HG02840 (cell line): ENCODE results near the gene MBTPS1.

Source experiments
- ATAC-seq: cut with Tn5 transposase; IDR thresholded peaks from one replicate; pipeline ENCODE4 v1.9.1; 2021; ENCODE audit warnings: mild to moderate bottlenecking, moderate library complexity, moderate number of reproducible peaks; ENCODE audit not compliant: unreplicated experiment, low FRiP score

The MBTPS1 gene

DNA sequence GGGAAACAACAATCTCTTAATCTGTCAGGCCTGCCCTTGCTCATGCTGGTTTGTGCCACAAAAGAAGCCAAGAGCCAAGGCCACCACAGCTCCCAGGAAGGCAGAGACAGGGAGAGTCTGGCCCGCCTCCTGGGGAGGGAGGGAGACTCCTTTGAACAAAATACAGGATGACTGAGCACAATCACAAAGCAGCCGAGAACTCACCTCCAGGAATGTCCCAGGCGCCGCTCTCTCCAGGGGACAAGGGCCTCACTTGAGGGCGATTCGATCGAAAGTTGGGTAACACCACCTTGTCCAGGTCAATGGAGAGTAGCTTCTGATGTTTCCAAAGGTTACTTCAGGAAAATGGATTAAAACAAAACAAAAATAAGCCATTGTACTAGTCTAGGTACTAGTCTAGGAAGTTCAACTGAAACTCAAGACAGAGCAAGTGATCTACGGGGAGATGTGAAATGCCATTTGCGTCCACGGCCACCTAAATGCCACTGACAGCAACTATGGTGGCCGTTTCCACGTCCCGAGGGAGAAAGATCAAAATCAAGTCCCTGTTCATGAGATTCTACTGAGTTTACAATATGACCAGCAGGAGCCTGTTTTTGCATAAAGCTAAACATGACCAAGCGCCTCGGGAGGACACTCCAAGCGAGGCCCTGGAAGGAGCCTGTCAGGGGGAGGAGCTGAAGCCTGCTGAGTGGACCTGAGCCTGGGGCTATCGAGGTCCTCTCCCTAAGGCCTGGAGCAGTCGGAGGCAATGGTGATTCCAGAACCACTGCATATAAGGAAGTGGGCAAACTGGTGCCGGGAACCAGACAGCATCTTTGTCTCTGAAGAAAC, 60.7 kb downstream of the MBTPS1 start:
- ATAC-seq = no peak

DNA sequence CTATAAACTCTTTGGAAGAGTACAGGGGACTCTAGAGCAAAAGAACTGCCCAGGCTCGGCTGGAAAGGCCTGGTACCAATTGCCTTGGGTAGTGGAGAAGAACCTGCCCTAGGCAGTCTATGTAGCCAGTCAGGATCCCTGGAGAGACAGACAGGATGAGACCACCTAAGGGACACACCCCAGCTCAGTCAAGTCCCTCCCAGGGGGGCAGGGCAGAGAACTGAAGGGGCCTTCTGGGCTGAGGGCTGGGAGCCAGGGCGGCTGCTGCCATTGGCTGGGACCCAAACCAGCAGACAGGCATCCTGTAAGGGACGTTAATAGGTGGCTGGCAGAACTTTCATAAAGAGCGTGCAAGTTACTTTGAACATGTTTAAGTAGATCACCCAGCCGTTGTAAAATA, 61.4 kb downstream of the MBTPS1 start:
- no peak for ATAC-seq

DNA sequence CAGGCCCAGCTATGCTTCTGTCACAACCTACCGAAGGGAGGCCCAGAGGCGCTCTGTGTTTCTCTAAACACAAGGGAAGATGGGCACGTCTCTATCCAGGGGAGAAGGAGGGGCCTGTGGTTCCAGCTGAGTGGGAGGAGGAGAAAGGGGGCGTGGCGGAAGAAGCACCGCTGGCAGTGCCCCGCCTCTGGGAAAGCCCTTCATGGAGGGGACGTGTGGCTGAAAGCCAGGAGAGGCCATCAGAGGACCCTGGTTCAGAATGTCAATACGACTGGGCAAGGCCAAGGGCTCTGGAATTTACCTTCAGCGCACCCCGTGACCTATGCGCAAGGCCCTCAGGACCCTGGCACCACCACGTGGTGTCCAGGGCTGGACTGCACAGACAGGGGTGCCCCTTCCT, 61.8 kb downstream of the MBTPS1 start:
- ATAC-seq = no peak

DNA sequence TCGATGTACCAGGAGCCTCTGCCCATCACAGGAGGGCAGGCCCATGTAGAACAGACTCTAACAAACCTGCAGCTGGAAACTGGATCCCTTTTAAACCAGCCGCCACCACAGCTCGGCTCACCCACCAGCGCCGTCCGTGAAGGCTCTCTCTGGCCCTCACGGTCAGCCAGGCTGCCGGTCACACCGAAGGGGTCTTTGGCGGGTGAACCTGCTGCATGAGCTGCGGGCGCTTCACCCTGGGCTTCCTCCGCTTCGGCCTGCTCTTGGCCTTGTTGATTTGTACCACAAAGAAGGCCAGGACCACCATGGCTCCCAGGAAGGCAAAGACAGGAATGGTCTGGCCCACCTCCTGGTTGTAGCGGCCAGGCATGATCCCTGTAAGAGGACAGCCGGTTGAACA, 62.5 kb downstream of the MBTPS1 start:
- no peak for ATAC-seq

DNA sequence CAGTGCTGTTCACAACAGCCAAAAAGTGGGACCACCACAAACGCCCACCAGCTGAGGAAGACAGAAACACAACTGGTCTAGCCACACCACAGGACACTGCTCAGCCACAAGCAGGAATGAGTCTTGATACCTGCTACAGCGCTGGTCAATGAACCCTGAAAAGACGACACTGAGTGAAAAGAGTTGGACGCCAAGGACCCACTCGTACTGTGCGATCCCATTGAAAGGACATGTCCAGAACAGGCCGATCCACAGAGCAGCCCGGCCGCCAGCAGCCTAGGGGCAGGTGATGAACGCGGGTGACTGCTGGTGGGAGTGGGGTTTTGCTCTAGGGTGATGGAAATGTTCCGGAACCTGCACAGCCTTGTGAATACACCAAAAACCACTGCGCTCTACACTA, 63.5 kb downstream of the MBTPS1 start:
- ATAC-seq = no peak

DNA sequence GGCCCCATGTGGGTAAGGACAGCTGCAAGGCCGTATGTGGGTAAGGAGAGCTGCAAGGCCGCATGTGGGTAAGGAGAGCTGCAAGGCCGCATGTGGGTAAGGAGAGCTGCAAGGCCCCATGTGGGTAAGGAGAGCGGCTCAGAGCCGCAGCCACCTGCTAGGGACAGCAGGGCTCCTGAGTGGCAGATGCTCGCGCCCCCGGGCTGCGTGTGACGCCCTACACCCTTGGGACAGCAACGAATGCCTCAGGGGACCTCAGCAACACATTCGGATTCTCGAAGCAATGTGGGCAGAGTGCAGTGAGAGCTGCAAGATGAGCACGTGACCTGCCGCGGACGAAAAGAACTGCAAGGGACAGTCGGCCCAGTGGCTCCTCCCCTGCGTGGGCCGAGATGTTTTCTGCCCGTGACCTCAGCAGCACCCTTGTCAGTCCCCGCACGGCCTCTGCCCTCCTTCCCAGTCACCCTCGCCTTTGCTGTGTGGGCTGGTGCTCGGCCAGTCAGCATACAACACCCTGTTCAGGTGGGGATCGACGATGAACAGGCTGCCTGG, 64.6 kb downstream of the MBTPS1 start:
- ATAC-seq = no peak

DNA sequence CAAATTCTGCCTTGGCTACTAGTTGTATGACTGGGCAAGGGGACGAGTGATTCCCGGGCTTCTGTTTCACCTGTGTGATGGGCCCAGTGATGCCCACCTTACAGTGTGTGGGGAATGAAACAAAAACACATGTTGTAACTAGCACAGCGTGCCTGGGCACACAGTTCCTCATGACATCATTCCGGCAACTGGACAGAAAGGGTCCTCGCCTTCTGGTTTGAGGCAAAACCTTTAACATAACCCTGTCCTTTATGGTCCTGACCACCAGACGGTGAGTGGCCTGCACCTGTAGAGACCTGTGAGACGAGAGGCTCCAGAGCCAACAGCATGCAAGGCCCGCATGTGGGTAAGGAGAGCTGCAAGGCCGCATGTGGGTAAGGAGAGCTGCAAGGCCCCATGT, 66.4 kb downstream of the MBTPS1 start:
- ATAC-seq = no peak

DNA sequence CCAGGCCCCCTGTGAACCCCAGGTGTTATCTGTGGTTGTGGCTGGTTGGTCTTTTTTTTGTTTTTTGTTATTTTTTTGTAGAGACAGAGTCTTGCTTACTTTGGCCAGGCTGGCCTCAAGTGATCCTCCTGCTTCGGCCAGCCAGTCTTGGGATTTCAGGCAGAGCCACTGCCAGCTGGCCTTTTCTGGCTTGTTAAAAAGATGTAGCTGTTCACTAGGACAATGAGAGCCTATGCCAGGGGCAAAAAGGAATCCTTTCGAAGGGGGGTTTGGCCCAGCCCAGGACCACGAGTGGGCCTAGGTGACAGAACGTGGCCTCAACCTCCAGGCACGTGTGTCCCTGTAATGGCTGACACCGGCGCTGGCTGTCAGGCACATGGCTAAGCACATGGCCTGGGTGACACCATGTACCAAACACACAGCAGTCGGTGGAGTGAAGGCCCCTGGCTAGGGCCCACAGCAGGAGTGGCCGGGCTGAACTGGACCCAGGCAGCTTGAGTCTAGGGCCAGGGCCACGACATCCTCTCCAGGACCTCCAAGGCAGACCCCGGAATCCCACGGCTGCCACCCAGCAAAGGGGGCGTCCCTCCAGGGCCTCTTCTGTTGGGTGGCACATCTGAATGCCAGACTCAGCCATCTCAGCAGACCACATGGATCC, 67.2 kb downstream of the MBTPS1 start:
- no peak for ATAC-seq

DNA sequence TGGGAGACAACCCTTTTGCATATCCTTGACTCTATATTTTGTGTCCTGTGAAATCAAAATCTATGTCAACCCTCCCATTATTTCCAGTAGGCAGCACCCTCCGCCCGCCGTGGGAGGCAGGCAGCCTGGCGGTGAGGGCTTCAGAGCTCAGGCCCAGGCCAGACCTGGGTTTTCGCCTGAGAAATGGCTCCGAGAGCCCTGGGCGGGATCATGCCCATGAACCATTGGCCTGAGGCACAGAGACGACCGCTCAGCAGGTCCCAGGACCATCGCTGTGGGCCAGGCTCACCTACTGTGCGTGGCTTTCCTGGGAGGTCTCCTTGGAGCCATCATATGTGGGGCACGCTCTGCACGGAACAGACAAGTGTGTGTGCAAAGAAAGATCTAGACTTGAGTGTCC, 67.9 kb downstream of the MBTPS1 start:
- no peak for ATAC-seq

DNA sequence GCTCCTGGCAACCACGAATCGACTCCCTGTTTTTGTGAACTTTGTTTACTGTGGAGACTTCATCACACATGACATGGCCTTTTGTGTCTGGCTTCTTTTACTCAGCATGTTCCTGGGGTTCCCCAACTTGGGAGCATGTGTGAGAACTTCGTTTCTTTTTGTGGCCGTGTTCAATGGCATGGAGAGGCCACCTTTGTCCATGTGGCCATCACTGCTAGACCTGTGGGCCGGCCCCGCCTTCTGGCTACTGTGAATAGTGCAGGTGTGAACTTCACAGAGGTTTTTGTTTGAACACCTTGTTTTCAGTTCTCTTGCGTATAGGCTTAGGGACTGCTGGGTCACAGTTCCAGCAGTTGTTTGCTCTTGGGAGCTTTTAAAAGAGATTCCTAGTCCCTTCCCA, 68.5 kb downstream of the MBTPS1 start:
- no peak for ATAC-seq

DNA sequence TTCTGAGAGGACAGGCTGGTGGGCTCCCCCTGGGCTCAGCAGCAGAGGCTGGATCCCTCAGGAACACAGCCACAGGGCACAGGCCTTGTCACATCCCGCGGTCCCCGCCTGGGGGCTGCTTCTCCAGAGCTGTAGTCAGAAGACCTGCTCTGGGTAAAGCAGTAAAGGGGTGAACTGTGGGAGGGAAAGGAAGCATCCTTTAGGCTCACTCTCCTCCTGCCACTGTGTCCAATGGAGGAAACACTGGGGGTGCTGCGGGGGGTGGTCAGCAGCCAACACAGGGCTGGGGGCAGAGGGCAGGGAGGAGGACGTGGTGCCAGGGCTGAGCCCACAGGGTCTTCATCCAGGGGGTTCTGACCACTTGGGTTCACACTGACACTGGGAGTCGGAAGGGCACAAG, 69.1 kb downstream of the MBTPS1 start:
- ATAC-seq = no peak

DNA sequence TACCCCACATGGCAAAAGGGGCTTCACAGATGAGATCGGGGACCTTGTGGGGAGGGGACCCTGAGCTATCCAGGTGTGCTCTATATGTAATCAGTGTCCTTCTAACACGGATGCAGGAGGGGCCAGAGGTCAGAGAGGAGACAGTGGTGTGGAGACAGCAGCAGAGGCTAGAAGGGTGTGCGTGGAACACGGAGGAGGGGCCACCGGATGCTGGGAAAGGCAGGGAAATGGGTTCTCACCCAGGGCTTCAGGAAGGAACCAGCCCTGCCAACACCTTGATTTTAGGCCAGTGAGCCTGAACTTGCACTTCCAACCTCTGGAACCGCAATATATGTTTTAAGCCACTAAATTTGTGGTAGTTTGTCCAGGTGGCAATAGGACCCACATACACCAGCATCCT, 69.5 kb downstream of the MBTPS1 start:
- ATAC-seq = no peak

DNA sequence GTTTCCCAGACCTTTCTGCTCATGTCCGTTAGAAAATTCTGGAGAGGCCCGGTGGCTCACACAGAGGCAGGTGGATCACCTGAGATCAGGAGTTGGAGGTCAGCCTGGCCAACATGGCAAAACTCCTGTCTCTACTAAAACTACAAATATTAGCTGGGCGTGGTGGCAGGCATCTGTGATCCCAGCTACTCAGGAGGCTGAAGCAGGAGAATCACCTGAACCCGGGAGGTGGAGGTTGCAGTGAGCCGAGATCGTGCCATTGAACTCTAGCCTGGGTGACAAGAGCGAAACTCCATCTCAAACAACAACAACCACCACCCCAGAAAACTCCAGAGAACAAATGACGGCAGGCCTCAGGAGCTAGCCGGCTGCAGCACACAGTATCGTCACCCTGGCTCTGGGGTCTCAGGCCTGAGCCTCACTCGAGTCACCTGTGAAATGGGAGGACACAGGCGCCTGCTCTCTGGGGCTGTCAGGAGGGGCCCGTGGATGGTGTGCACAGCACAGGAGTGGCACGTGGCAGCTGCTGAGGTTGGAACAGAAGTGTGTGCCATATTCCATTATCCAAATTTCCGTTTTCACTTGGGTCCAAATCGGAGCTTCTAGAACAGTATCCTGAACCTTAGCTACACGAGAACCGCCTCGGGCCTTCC, 70.8 kb downstream of the MBTPS1 start:
- ATAC-seq = no peak

DNA sequence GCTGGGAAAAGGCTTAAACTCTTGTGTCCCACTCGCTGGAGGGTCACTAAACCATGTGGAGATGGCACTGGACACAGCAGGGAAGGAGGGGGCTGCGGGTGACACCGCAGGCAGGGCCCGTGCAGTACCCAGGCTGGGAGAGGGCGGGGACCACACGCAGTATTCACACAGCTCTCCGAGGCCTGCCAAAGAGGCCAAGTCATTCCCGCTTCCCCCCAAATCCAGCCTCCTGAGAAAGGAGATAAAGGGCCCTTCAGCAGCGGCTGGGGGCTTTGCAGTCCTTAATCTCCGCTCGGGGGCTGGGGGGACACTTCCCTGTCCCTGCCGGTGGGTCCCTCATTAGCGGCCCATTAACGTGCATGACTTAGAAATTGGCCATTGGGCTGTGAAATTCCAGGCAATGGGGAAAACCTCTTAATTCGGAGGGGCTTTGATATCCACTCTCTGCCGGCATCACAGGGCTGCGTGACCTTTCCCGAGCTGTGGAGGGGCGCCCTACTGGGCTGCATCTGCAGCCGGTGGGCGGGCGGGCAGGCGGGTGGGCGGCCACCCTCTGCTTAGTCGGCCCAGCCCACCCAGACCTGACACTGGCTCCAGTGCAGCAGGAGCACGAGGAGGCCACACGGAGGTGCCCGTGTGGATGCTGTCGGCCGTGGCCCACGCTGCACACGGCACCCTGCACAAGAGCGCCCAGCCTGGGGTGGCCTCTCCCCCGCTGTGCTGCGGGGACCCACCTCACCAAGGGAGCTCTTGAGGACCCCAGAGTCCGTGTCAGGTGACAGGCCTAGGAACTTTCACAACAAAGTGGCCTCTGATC, 71.5 kb downstream of the MBTPS1 start:
- ATAC-seq = no peak

DNA sequence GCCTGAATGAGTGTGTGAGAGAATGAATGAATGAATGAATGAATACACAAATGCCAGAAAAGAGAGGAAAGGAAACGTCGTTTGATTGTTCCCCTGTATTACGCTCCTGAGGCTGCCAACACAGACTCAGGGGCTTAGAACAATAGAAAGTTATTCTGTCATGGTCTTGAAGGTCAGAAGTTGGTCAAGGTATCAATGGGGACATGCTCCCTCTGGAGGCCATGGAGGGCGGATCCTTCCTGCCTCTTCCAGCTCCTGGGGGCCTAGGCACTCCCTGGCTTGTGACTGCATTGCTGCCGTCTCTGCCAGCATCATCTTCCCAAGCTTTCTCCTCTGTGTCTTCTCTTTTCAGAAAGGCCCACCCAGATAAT, 72.6 kb downstream of the MBTPS1 start:
- ATAC-seq = no peak

DNA sequence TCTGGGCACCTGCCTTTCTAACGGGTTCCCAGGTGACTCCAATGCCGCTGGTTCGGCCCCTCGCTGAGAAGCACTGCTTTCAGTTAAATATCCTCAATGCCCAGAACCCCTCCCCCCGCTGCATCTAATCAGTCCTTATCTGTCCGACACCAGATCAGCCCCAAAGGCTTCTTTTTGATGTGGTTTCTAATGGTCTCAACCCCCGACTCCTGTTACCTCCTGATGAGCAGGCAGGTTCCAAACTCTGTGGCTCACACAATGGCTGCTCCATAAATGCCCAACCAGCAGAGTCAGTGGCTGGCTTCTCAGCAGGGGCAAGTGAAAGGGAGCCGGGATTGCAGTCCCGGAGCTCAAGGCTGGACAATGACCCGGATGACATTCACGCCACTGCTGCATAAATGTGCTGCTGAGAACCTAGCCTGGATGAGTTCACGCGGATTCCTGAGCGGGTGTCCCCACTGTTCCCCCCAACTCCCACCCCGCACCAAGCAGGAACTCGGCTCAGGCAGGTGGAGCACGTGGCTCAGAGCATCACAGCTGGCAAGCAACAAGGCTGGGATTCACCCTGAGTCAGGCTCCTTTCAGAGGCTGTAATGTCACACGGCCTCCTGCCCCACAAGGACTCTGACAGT, 73.1 kb downstream of the MBTPS1 start:
- ATAC-seq = no peak

DNA sequence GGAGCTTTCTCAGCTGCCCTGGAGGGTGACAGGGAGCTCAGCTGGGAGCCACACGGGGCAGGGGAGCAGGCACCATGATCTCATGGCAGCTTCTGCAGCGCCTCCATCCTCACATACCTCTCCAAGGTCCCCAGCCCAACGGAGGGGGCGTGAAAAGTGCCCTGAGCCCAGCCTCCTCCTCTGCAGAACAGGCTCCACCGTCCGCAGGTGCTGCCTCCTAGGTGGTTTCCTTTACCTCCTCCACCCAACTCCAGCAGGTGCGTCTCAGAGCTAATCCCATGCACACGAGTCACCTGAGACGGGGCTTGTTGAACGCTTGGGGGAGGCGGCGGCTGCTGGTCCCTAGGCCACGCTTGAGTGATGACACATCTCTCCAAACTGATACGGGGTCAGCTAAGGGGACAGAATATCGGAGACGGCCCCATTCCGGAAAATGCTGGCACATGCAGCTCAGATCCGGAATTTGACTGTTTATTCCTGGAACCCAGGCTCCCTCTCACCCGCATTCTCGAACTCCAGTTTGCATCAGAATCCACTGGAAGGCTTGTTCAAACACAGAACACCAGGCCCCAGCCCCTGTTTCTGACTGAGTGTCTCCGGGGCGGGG, 73.8 kb downstream of the MBTPS1 start:
- no peak for ATAC-seq

DNA sequence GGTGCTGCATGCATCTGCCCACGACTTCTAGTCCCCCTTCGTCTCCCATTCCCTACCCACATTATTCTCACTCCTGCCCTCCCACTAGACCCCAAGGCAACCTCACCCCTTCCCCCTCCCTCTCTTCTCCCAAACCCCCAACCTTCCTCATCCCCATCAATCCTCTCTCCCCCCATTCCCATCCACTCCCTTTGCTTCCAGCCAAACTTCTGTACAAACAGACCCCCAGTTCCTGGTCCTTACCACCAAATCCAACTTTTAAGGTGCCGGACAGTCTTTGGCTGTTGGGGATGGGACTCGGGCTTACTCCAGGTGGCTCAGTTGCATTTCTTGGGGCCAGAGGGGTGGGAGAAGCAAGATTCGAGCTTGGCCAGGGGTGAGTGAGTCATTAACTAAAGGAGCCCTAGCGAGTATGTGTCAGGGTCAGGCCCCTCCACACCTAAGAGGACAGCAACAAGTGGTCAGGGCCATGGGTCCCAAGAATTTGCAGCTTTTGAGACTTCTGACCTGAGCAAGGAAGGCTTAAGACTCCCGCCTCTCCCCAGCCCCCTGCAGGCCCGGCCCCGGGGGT, 74.3 kb downstream of the MBTPS1 start, which contains the start of gene SLC38A8:
TSS of gene SLC38A8 (minus strand) at position 488 of the 571 bp plus-strand sequence. CDS start 638 bp downstream, outside the sequence.
- no peak for ATAC-seq

DNA sequence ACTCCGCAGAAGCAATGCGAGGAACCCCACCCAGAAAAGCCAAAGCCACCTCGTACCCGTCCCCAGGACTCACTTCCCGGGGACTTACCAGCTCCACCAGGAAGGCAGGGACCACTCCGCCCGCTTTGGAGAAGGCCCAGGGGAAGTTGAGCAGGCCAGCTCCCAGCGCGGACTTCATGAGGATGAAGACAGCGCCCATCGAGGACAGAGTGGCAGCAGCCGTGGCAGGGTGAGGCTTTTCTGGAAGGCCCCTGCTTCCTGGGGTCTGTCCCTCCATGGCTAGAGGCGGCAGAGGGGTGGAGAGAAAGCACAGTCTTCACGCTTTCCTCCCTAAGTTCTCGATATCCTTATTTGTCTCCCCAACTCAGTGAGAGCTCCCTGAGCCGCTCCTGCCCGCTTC, 74.9 kb downstream of the MBTPS1 start:
- no peak for ATAC-seq
